IPS-20b (cell line): ENCODE data around the gene LCK.

Experiments
- H3K27ac ChIP-seq: one replicate; pipeline ENCODE4 v1.5.1; 2013; ENCODE audit warnings: low read length
- H3K27me3 ChIP-seq: 2 replicates; pipeline ENCODE4 v1.6.1; 2013; ENCODE audit warnings: mild to moderate bottlenecking, low read length, inconsistent platforms; ENCODE audit not compliant: insufficient read depth
- H3K36me3 ChIP-seq: 2 replicates; pipeline ENCODE4 v1.6.1; 2013; ENCODE audit warnings: low read depth, mild to moderate bottlenecking, inconsistent platforms, low read length, moderate library complexity; ENCODE audit not compliant: insufficient read depth
- H3K4me1 ChIP-seq: 2 replicates; pipeline ENCODE4 v1.6.1; 2013; ENCODE audit warnings: mild to moderate bottlenecking, control low read depth, inconsistent platforms, low read length, moderate library complexity; ENCODE audit not compliant: insufficient read depth
- H3K4me3 ChIP-seq: 2 replicates; pipeline ENCODE4 v1.5.1; 2013; ENCODE audit warnings: mild to moderate bottlenecking, low read length, inconsistent platforms
- H3K9ac ChIP-seq: 2 replicates; pipeline ENCODE4 v1.6.1; 2013; ENCODE audit warnings: low read depth, mild to moderate bottlenecking, inconsistent platforms, low read length, moderate library complexity
- H3K9me3 ChIP-seq: 2 replicates; pipeline ENCODE4 v1.6.1; 2013; ENCODE audit warnings: mild to moderate bottlenecking, low read depth, low read length, inconsistent platforms; ENCODE audit not compliant: insufficient read depth

The LCK gene

GRCh38 chr1:32309960-32310359 is 58.9 kb downstream of the LCK start:
- no peak overlapping the region for H3K27ac ChIP-seq
- H3K4me1 ChIP-seq = no peaks in the 10 kb centered on the region
- no peak overlapping the region for H3K9ac ChIP-seq
- peaks cover 26% of the 10 kb centered on the region for H3K36me3 ChIP-seq
- no peak overlapping the region for H3K4me3 ChIP-seq
- no peaks in the 10 kb centered on the region for H3K27me3 ChIP-seq
- peaks cover 4% of the 10 kb centered on the region; the same call in 1 of the 2 replicates for H3K9me3 ChIP-seq

DNA sequence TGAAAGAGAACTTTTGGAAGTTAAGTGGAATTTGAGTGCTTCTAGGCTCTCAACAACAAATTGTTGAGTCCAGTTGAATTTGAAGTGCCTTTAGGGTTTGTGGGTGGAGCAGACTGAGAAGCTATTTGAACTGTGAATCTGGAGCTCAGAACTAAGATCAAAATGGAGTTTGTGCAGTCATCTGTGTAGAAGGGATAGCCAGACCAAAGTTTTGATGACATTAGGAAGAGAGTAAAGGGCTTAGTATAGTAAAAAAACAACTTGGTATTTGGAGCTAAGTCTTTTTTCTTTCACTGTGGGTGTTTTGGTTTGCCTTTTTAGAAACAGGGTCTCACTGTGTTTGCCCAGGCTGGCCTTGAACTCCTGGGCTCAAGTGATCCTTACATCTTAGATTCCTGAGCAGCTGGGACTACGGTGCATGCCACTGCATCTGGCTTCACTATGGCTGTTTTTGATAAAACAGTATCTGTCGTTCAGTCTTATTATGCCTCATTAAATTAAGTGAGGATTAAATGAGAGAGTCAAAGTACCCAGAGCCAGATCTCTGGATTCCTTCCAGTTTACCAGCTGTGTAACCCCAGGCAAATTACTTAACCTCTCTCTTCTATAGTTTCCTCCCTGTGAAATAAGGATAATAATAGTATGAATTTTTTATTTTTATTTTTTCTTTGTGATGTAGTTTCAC is 60.8 kb downstream of the LCK start:
- Histone ChIP-seq H3K4me1 (no peaks in the 10 kb centered on the region), H3K4me3 (no peak overlapping the region), H3K27me3 (no peaks in the 10 kb centered on the region), H3K9me3 (no peaks in the 10 kb centered on the region), H3K36me3 (peaks cover 16% of the 10 kb centered on the region), H3K27ac (no peak overlapping the region), H3K9ac (no peak overlapping the region)

- H3K4me3 ChIP-seq = no peak overlapping the region
- H3K4me1 ChIP-seq = no peaks in the 10 kb centered on the region
- no peak overlapping the region for H3K27ac ChIP-seq
- no peak overlapping the region for H3K9ac ChIP-seq
- H3K9me3 ChIP-seq = no peaks in the 10 kb centered on the region
- H3K36me3 ChIP-seq = peaks cover 32% of the 10 kb centered on the region
- no peaks in the 10 kb centered on the region for H3K27me3 ChIP-seq
These were observed 65.8 kb downstream of the LCK start for GRCh38 chr1:32316903-32317277.

- Histone ChIP-seq H3K27me3 (no peaks in the 10 kb centered on the region), H3K9me3 (no peaks in the 10 kb centered on the region), H3K4me1 (no peaks in the 10 kb centered on the region), H3K4me3 (no peak overlapping the region), H3K36me3 (peaks cover 31% of the 10 kb centered on the region), H3K9ac (no peak overlapping the region), H3K27ac (no peak overlapping the region)
These were observed 67.2 kb downstream of the LCK start for GRCh38 chr1:32318127-32318869.

GRCh38 chr1:32321712-32322291 is 70.7 kb downstream of the LCK start:
- no peaks in the 10 kb centered on the region for H3K27me3 ChIP-seq
- H3K36me3 ChIP-seq = peaks cover 48% of the 10 kb centered on the region
- H3K4me1 ChIP-seq = no peaks in the 10 kb centered on the region
- no peak overlapping the region for H3K4me3 ChIP-seq
- no peak overlapping the region for H3K9ac ChIP-seq
- H3K9me3 ChIP-seq = no peaks in the 10 kb centered on the region
- no peak overlapping the region for H3K27ac ChIP-seq

DNA sequence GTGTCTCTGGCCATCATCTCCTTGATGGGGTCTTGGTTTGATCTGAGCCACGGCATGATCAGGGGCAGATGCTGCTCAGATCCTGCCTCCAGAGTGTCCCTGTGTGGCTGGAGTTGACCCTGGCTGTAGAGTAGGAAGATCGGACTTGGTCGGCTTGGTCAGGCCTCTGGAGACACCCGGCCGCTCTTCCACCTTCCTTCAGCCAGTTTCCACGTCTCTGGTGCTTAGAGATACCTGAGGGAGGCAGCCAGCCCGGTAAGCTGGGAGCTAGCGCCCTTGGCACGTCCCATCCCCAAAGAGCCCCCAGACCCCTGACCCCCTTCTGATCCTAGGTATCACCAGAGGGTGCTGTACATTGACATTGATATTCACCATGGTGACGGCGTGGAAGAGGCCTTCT is 76.1 kb downstream of the LCK start:
- H3K4me3 ChIP-seq = no peak overlapping the region
- no peaks in the 10 kb centered on the region for H3K9me3 ChIP-seq
- H3K4me1 ChIP-seq = no peaks in the 10 kb centered on the region
- H3K27ac ChIP-seq = no peak overlapping the region
- no peak overlapping the region for H3K9ac ChIP-seq
- no peaks in the 10 kb centered on the region for H3K27me3 ChIP-seq
- peaks cover 80% of the 10 kb centered on the region for H3K36me3 ChIP-seq

GRCh38 chr1:32329931-32330466 is 78.9 kb downstream of the LCK start:
- no peaks in the 10 kb centered on the region for H3K9me3 ChIP-seq
- no peaks in the 10 kb centered on the region for H3K27me3 ChIP-seq
- no peak overlapping the region for H3K4me3 ChIP-seq
- peaks cover 11% of the 10 kb centered on the region for H3K4me1 ChIP-seq
- H3K9ac ChIP-seq = no peak overlapping the region
- peaks cover 97% of the 10 kb centered on the region for H3K36me3 ChIP-seq
- no peak overlapping the region for H3K27ac ChIP-seq

DNA sequence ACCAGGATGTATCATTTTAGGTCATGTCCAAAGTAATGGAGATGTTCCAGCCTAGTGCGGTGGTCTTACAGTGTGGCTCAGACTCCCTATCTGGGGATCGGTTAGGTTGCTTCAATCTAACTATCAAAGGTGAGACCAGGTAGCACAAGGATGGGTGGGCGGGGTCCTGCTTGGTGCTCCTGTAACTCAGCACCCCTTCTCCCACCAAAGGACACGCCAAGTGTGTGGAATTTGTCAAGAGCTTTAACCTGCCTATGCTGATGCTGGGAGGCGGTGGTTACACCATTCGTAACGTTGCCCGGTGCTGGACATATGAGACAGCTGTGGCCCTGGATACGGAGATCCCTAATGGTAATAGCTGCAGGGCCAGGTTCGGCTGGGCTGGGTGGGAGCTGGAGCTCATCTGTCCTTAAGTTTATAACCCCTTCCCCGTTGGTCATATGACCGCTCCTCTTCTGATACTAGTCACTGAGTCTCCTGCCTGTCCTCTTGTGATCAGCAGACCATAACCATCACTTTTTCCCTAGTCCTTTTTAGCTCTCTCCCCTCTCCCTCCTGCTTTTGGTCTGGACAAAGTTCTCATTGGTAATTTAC is 79.6 kb downstream of the LCK start:
- Histone ChIP-seq H3K27ac (no peak overlapping the region), H3K9me3 (no peaks in the 10 kb centered on the region), H3K9ac (no peak overlapping the region), H3K4me3 (no peak overlapping the region), H3K36me3 (peaks cover 91% of the 10 kb centered on the region), H3K27me3 (no peaks in the 10 kb centered on the region), H3K4me1 (peaks cover 11% of the 10 kb centered on the region)

DNA sequence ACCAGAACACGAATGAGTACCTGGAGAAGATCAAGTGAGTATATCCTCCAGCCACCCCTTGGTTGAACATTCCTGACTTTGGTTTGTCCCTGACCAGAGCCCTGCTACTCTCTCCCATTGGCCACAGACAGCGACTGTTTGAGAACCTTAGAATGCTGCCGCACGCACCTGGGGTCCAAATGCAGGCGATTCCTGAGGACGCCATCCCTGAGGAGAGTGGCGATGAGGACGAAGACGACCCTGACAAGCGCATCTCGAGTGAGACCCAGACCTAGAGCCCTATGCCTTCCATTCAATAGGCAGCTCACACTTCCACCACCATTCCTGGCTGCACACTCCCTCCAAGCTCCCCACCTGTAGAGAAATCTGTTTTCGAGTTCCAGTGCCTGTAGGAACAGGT is 80.5 kb downstream of the LCK start:
- Histone ChIP-seq H3K27me3 (peaks cover 2% of the 10 kb centered on the region), H3K4me3 (no peak overlapping the region), H3K9me3 (no peaks in the 10 kb centered on the region), H3K27ac (no peak overlapping the region), H3K36me3 (peaks cover 84% of the 10 kb centered on the region), H3K9ac (no peak overlapping the region), H3K4me1 (peaks cover 11% of the 10 kb centered on the region)

- Histone ChIP-seq H3K27ac (peak overlapping the region; percentile 32), H3K9ac (no peak overlapping the region), H3K4me1 (peaks cover 11% of the 10 kb centered on the region), H3K36me3 (peaks cover 76% of the 10 kb centered on the region), H3K27me3 (peaks cover 11% of the 10 kb centered on the region), H3K9me3 (no peaks in the 10 kb centered on the region), H3K4me3 (peak overlapping the region; percentile 34; the same call in 1 of the 2 replicates)
These were observed 81.4 kb downstream of the LCK start for GRCh38 chr1:32332290-32333079.
